HepG2 (cell line): ENCODE results near the gene CALML6. TPM values are rescaled to one million over a fixed set of nuclear protein-coding genes. Genes with fewer than 3 reads are reported as not detected.

Source experiments
- ATAC-seq: fragments of 200-7000 bp; cut with Tn5 transposase; 3 replicates; pipeline ENCODE4 v1.9.1; 2020; ENCODE audit warnings: mild to moderate bottlenecking, moderate library complexity
- BruUV-seq: library from RNA; stranded (reverse); fragments of 400-500 nt; replicated peaks from 2 replicates; lab custom pipeline; 2021; lab: Mats Ljungman, UMichigan
- CTCF ChIA-PET: fragments of 300-600 bp; formaldehyde crosslinking; extraction: SDS; loops from one replicate; lab custom pipeline; 2021; ENCODE audit warnings: low total read pairs, inconsistent platforms, low intra/inter-chr PET ratio; lab: Yijun Ruan, JAX
- POLR2A ChIA-PET: fragments of 350-600 bp; sonication (Branson Sonifier 250); formaldehyde crosslinking; loops from one replicate; lab custom pipeline; 2020; ENCODE audit warnings: antibody characterized with exemption, inconsistent platforms; lab: Yijun Ruan, JAX
- DNase-seq: peaks from one replicate; pipeline ENCODE4 v3.0.0-alpha.2; 2015; ENCODE audit warnings: low spot score
- FAIRE-seq: peaks from 3 replicates; lab custom pipeline; 2011; peaks lifted over from hg19 to GRCh38; lab: Jason Lieb, UNC
- H2AFZ ChIP-seq: one replicate; pipeline ENCODE4 v1.6.1; 2011; ENCODE audit warnings: low read length, inconsistent platforms
- H3K27ac ChIP-seq: fragments of 300-600 bp; 3 replicates; pipeline ENCODE4 v1.8.0; 2011; ENCODE audit warnings: mixed run types, mild to moderate bottlenecking, mixed read lengths, low read length, inconsistent platforms; ENCODE audit not compliant: insufficient read depth; ENCODE audit errors: extremely low read length
- H3K27me3 ChIP-seq, 2 experiments: fragments of 200-600 bp in 1 of 2; 2 replicates in 1 of 2; 3 replicates in 1 of 2; pipeline versions ENCODE4 v1.6.0 to v1.8.0; 2011; ENCODE audit warnings: low read length in 2 of 2, mild to moderate bottlenecking in 2 of 2, moderate library complexity in 2 of 2, inconsistent platforms in 1 of 2; ENCODE audit not compliant: insufficient read depth in 2 of 2, control insufficient read depth in 1 of 2
- H3K36me3 ChIP-seq, 2 experiments: fragments of 200-600 bp in 1 of 2; replicated peaks in 1 of 2; 2 replicates in 1 of 2; 3 replicates in 1 of 2; pipeline versions ENCODE4 v1.5.1 to v1.8.0; 2011; ENCODE audit warnings: low read length in 2 of 2, inconsistent platforms in 1 of 2; ENCODE audit not compliant: insufficient read depth in 2 of 2, control insufficient read depth in 1 of 2
- H3K4me1 ChIP-seq: 2 replicates; pipeline ENCODE4 v1.5.1; 2012; ENCODE audit warnings: low read length, inconsistent platforms; ENCODE audit not compliant: insufficient read depth
- H3K4me2 ChIP-seq: 2 replicates; pipeline ENCODE4 v1.6.0; 2011; ENCODE audit warnings: low read depth, low read length, inconsistent platforms
- H3K4me3 ChIP-seq, 3 experiments: fragments of 200-600 bp in 1 of 3; sonication (generic), shearing (Covaris generic) in 1 of 3; replicated peaks in 1 of 3; 2 replicates each; pipeline ENCODE4 v1.5.1; 2011 to 2016; ENCODE audit warnings: low read length in 3 of 3, inconsistent platforms in 2 of 3, low read depth in 2 of 3, mild to moderate bottlenecking in 2 of 3, control low read depth in 1 of 3, mixed read lengths in 1 of 3; ENCODE audit not compliant: insufficient read depth in 1 of 3
- H3K79me2 ChIP-seq: one replicate; pipeline ENCODE4 v1.6.1; 2011; ENCODE audit warnings: low read length, inconsistent platforms; ENCODE audit not compliant: insufficient read depth
- H3K9ac ChIP-seq: 2 replicates; pipeline ENCODE4 v1.6.0; 2011; ENCODE audit warnings: mild to moderate bottlenecking, low read depth, low read length, inconsistent platforms; ENCODE audit not compliant: insufficient read depth
- H3K9me3 ChIP-seq: 2 replicates; pipeline ENCODE4 v1.5.1; 2012; ENCODE audit warnings: mild to moderate bottlenecking, low read length
- H4K20me1 ChIP-seq: 2 replicates; pipeline ENCODE4 v1.6.0; 2011; ENCODE audit warnings: inconsistent platforms, mild to moderate bottlenecking, low read length, moderate library complexity; ENCODE audit not compliant: insufficient read depth
- GATA4 ChIP-seq: sonication (generic); IDR thresholded peaks from 2 replicates; pipeline ENCODE4 v1.6.1; 2016; ENCODE audit warnings: antibody characterized with exemption, low read depth, borderline replicate concordance
- IKZF5 ChIP-seq: IDR thresholded peaks from 2 replicates; pipeline ENCODE4 v1.6.1; 2018; ENCODE audit warnings: missing genetic modification reagents, mild to moderate bottlenecking, missing compliant biosample characterization
- MED1 ChIP-seq: sonication (generic); formaldehyde crosslinking; IDR thresholded peaks from 2 replicates; pipeline ENCODE4 v1.4.0; 2020; ENCODE audit warnings: missing genetic modification reagents
- MEIS2 ChIP-seq: sonication (generic); formaldehyde crosslinking; IDR thresholded peaks from 2 replicates; pipeline ENCODE4 v1.9.0; 2021; ENCODE audit warnings: mild to moderate bottlenecking, missing genetic modification reagents
- MXD3 ChIP-seq: IDR thresholded peaks from 2 replicates; pipeline ENCODE4 v1.6.1; 2016; ENCODE audit warnings: mild to moderate bottlenecking, missing biosample characterization, missing genetic modification reagents
- PATZ1 ChIP-seq: sonication (generic); formaldehyde crosslinking; IDR thresholded peaks from 2 replicates; pipeline ENCODE4 v1.4.0; 2020; ENCODE audit warnings: missing genetic modification reagents
- PBX2 ChIP-seq: IDR thresholded peaks from 2 replicates; pipeline ENCODE4 v1.6.1; 2016; ENCODE audit warnings: control low read depth
- SAP130 ChIP-seq: IDR thresholded peaks from 2 replicates; pipeline ENCODE4 v1.6.1; 2016; ENCODE audit warnings: low read depth
- SIX1 ChIP-seq: sonication (generic); formaldehyde crosslinking; IDR thresholded peaks from 2 replicates; pipeline ENCODE4 v1.4.0; 2020; ENCODE audit warnings: missing genetic modification reagents, borderline replicate concordance
- SMARCE1 ChIP-seq: fragments of 450-650 bp; IDR thresholded peaks from 2 replicates; pipeline ENCODE4 v1.6.1; 2017; ENCODE audit warnings: borderline replicate concordance
- SUZ12 ChIP-seq: fragments of 150-350 bp; IDR thresholded peaks from 2 replicates; pipeline ENCODE4 v1.6.1; 2014; ENCODE audit warnings: low read depth, low read length
- WIZ ChIP-seq: sonication (generic); formaldehyde crosslinking; IDR thresholded peaks from 2 replicates; pipeline ENCODE4 v1.5.1; 2020; ENCODE audit warnings: mild to moderate bottlenecking, missing genetic modification reagents
- XBP1 ChIP-seq: sonication (generic); formaldehyde crosslinking; IDR thresholded peaks from 2 replicates; pipeline ENCODE4 v1.5.0; 2020; ENCODE audit warnings: missing genetic modification reagents
- ZNF256 ChIP-seq: sonication (generic); formaldehyde crosslinking; conservative IDR thresholded peaks from 2 replicates; pipeline ENCODE4 v1.4.0; 2020; ENCODE audit warnings: missing genetic modification reagents
- ZNF557 ChIP-seq: sonication (generic); formaldehyde crosslinking; IDR thresholded peaks from 2 replicates; pipeline ENCODE4 v1.4.0; 2020; ENCODE audit warnings: missing genetic modification reagents
- ZNF772 ChIP-seq: sonication (generic); formaldehyde crosslinking; IDR thresholded peaks from 2 replicates; pipeline ENCODE4 v1.5.0; 2020; ENCODE audit warnings: mild to moderate bottlenecking, missing genetic modification reagents
- WGBS: methylation state at CpG from one replicate; pipeline ENCODE4 v1.1.6; 2017; ENCODE audit warnings: low lambda C conversion rate; 5-methylcytosine and 5-hydroxymethylcytosine counted together
- in situ Hi-C: cut with HindIII; loops from 2 replicates; pipeline ENCODE4 v1.10.0; 2017; ENCODE audit warnings: low pct_unique_long_range_greater_than_20kb; ENCODE audit not compliant: extremely low pct_ligation_motif_present
- intact Hi-C: fragments of 100-400 bp; cut with micrococcal nuclease; formaldehyde crosslinking; loops from one replicate; pipeline ENCODE4 v1.10.0; 2022; ENCODE audit not compliant: unreplicated experiment
- polyA plus RNA-seq, 8 experiments: library from polyadenylated mRNA; depleted of rRNA in 3 of 8; stranded (reverse) in 7 of 8; unstranded in 1 of 8; fragments of >200 nt; fragmentation: Illumina TruSeq in 4 of 8; extraction: Trizol in 4 of 8; gene quantifications; 2 replicates each; pipeline versions ENCODE4 v1.2.1 to v1.2.3, GENCODE V29; 2011 to 2016; ENCODE audit warnings: low read depth in 4 of 8, missing spikeins in 1 of 8, mixed read lengths in 1 of 8; ENCODE audit not compliant: insufficient read depth in 1 of 8
- total RNA-seq, 5 experiments: library from RNA; depleted of rRNA; stranded (reverse); fragments of >200 nt; fragmentation: Illumina TruSeq; extraction: Trizol; gene quantifications; 2 replicates each; pipeline ENCODE4 v1.2.3, GENCODE V29; 2016; ENCODE audit warnings: low read depth in 1 of 5

Gene CALML6
- total and polyA plus RNA-seq, 2 of the 13 experiments (the other 11 are each of a cell fraction or from before 2014, with no cell fraction given): 0.11 to 0.12 TPM

- Histone ChIP-seq H2AFZ (no peak overlapping the region), H3K27me3 (peaks cover 0 to 16% of the 10 kb centered on the region in 2 experiments; a peak in 3 of 5 replicates), H3K36me3 (no peaks in the 10 kb centered on the region), H3K4me3 (no peak overlapping the region), H3K4me1 (peaks cover 45% of the 10 kb centered on the region), H3K27ac (no peak overlapping the region), H3K9ac (peak overlapping the region; percentile 18; the same call in 1 of the 2 replicates), H3K9me3 (no peaks in the 10 kb centered on the region), H3K79me2 (no peaks in the 10 kb centered on the region), H3K4me2 (no peak overlapping the region), H4K20me1 (no peaks in the 10 kb centered on the region)
- intact Hi-C loops (loop anchor here (5.0 to 10.0 kb wide), 2 partner anchors 52 to 130 kb away; partner anchors contain the start of gene NADK), in situ Hi-C loops (loop anchor here (10.0 kb wide), 1 partner anchor 122 kb away; no protein-coding TSS in a partner anchor)
- BruUV-seq: no TSS peak
- DNase-seq (no peak), FAIRE-seq (no peak), ATAC-seq (peak; percentile 3; the same call in 1 of the 3 replicates)
- CTCF ChIA-PET: no interaction called here
- WGBS: 85% methylated on average over 7 of the region's 8 CpGs
- POLR2A ChIA-PET: interaction anchor here (0.6 to 3.1 kb wide), 3 partner anchors 7 to 14 kb away, joined by 3 to 18 read pairs (median 11); no protein-coding TSS in a partner anchor
- TF ChIP-seq PBX2 (CRISPR knock-in tag): no peak
- TF ChIP-seq SMARCE1: no peak
- no peak for TF ChIP-seq SUZ12
- no peak for TF ChIP-seq ZNF772
- no peak for TF ChIP-seq SIX1 (CRISPR knock-in tag)
- TF ChIP-seq SAP130 (CRISPR knock-in tag): 0 out of 2 replicates have a peak, but pooled peaks have one; percentile 6
- TF ChIP-seq GATA4: no peak
- TF ChIP-seq XBP1 (CRISPR knock-in tag): no peak
- TF ChIP-seq PATZ1 (CRISPR knock-in tag): no peak
- no peak for TF ChIP-seq MEIS2 (CRISPR knock-in tag)
- no peak for TF ChIP-seq MED1 (CRISPR knock-in tag)
- TF ChIP-seq IKZF5 (CRISPR knock-in tag): no peak
- TF ChIP-seq ZNF557 (CRISPR knock-in tag): no peak
- 0 out of 2 replicates have a peak, but pooled peaks have one; percentile 11 for TF ChIP-seq WIZ
- no peak for TF ChIP-seq MXD3
- no peak for TF ChIP-seq ZNF256
Measured at GRCh38 chr1:1907098-1907736, 7.8 kb upstream of the CALML6 start.
